ENCODE results near the gene SORCS2. TPM values are rescaled to one million over a fixed set of nuclear protein-coding genes. Genes with fewer than 3 reads are reported as not detected.

The SORCS2 gene
- total RNA-seq, 5 donors from 2014 or later (not counting 1 experiment from before 2014, with no cell fraction given), result 0.22 TPM; not detected in 4

- Mint-ChIP-seq H3K27ac (no peak overlapping the region), H3K9me3 (no peaks in the 10 kb centered on the region), H3K27me3 (peaks cover 46 to 76% of the 10 kb centered on the region in 2 donors), H3K4me1 (peaks cover 0 to 1% (median 1%) of the 10 kb centered on the region in 3 donors), H3K36me3 (no peaks in the 10 kb centered on the region), H3K4me3 (peak overlapping the region; percentile 45 to 60 (median 54))
- DNase-seq (no peak), ATAC-seq (replicated peaks in 1 of 4) (peak in 1 of 4 experiments; percentile 8)
- no peak overlapping the region for H3K4me3 ChIP-seq (ENCODE audit: control insufficient read depth in 1 of 2, extremely low read depth in 1 of 2, low read length in 1 of 2)
- peaks cover 0 to 76% of the 10 kb centered on the region in 2 experiments for H3K27me3 ChIP-seq (replicated peaks in 1 of 2; ENCODE audit: control insufficient read depth in 2 of 2, extremely low read depth in 1 of 2, insufficient read depth in 2 of 2, low read length in 1 of 2)
- CTCF ChIA-PET, result no interaction called here
- POLR2A ChIA-PET, result no interaction called here
- no peaks in the 10 kb centered on the region for H3K36me3 ChIP-seq (ENCODE audit: control insufficient read depth in 2 of 2, extremely low read depth in 1 of 2, insufficient read depth in 1 of 2, low read length in 1 of 2)
- peaks cover 0 to 10% of the 10 kb centered on the region in 2 experiments for H3K4me1 ChIP-seq (ENCODE audit: control insufficient read depth in 1 of 2, extremely low read depth in 1 of 2, insufficient read depth in 2 of 2, low read length in 2 of 2)
- no peak overlapping the region for H3K27ac ChIP-seq (ENCODE audit: low read length)
- H3K9me3 ChIP-seq, result no peaks in the 10 kb centered on the region
- 67% methylated on average over 16 of the region's 22 CpGs for WGBS (ENCODE audit: insufficient coverage)
These were observed 639 bp upstream of the SORCS2 start for GRCh38 chr4:7191546-7192251.

GRCh38 chr4:7193030-7193958, 956 bp downstream of the SORCS2 start:
- peaks cover 0 to 1% (median 1%) of the 10 kb centered on the region in 3 donors for H3K4me1 Mint-ChIP-seq
- ChIA-PET CTCF (interaction anchor here in 1 of 2 donors (0.6 kb wide), 1 partner anchor 609 kb away, joined by 3 read pairs; no protein-coding TSS in a partner anchor), POLR2A (no interaction called here)
- ATAC-seq (replicated peaks in 1 of 4) (no peak), DNase-seq (peak in 1 of 35 experiments; percentile 21)
- H3K4me3 ChIP-seq (ENCODE audit: control insufficient read depth in 1 of 2, extremely low read depth in 1 of 2, low read length in 1 of 2), result no peak overlapping the region
- peaks cover 0 to 73% of the 10 kb centered on the region in 2 experiments for H3K27me3 ChIP-seq (replicated peaks in 1 of 2; ENCODE audit: control insufficient read depth in 2 of 2, extremely low read depth in 1 of 2, insufficient read depth in 2 of 2, low read length in 1 of 2)
- H3K4me1 ChIP-seq (ENCODE audit: control insufficient read depth in 1 of 2, extremely low read depth in 1 of 2, insufficient read depth in 2 of 2, low read length in 2 of 2), result peaks cover 0 to 10% of the 10 kb centered on the region in 2 experiments
- no peaks in the 10 kb centered on the region for H3K36me3 ChIP-seq (ENCODE audit: control insufficient read depth in 2 of 2, extremely low read depth in 1 of 2, insufficient read depth in 1 of 2, low read length in 1 of 2)
- no peak overlapping the region for H3K27ac ChIP-seq (ENCODE audit: low read length)
- H3K36me3 Mint-ChIP-seq, result no peaks in the 10 kb centered on the region
- peak overlapping the region in 2 of 3 donors; percentile 39 to 56 for H3K4me3 Mint-ChIP-seq
- no peak overlapping the region for H3K27ac Mint-ChIP-seq
- no peaks in the 10 kb centered on the region for H3K9me3 Mint-ChIP-seq
- H3K27me3 Mint-ChIP-seq, result peaks cover 58 to 78% of the 10 kb centered on the region in 2 donors
- 10% methylated on average over 58 of the region's 62 CpGs for WGBS (ENCODE audit: insufficient coverage)
- no peaks in the 10 kb centered on the region for H3K9me3 ChIP-seq

GRCh38 chr4:7194251-7195140, 2.2 kb downstream of the SORCS2 start:
- Mint-ChIP-seq H3K36me3 (no peaks in the 10 kb centered on the region), H3K9me3 (no peaks in the 10 kb centered on the region), H3K4me1 (peaks cover 0 to 1% (median 1%) of the 10 kb centered on the region in 3 donors), H3K4me3 (peak overlapping the region in 1 of 3 donors; percentile 56), H3K27me3 (peaks cover 55 to 76% of the 10 kb centered on the region in 2 donors), H3K27ac (no peak overlapping the region)
- H3K4me3 ChIP-seq (ENCODE audit: control insufficient read depth in 1 of 2, extremely low read depth in 1 of 2, low read length in 1 of 2), result no peak overlapping the region
- whole genome bisulfite sequencing (ENCODE audit: insufficient coverage), result 48% methylated on average over 3 of the region's 6 CpGs
- H3K4me1 ChIP-seq (ENCODE audit: control insufficient read depth in 1 of 2, extremely low read depth in 1 of 2, insufficient read depth in 2 of 2, low read length in 2 of 2), result peaks cover 0 to 10% of the 10 kb centered on the region in 2 experiments
- CTCF ChIA-PET, result interaction anchor here in 1 of 2 donors (1.3 kb wide), 1 partner anchor 773 kb away, joined by 3 read pairs; no protein-coding TSS in a partner anchor
- no peak for ATAC-seq (replicated peaks in 1 of 4)
- H3K9me3 ChIP-seq, result no peaks in the 10 kb centered on the region
- no peaks in the 10 kb centered on the region for H3K36me3 ChIP-seq (ENCODE audit: control insufficient read depth in 2 of 2, extremely low read depth in 1 of 2, insufficient read depth in 1 of 2, low read length in 1 of 2)
- H3K27ac ChIP-seq (ENCODE audit: low read length), result no peak overlapping the region
- peak in 2 of 35 experiments; percentile 12 to 21 for DNase-seq
- POLR2A ChIA-PET, result no interaction called here
- H3K27me3 ChIP-seq (replicated peaks in 1 of 2; ENCODE audit: control insufficient read depth in 2 of 2, extremely low read depth in 1 of 2, insufficient read depth in 2 of 2, low read length in 1 of 2), result peaks cover 0 to 73% of the 10 kb centered on the region in 2 experiments

GRCh38 chr4:7195141-7195515, 2.8 kb downstream of the SORCS2 start:
- Histone ChIP-seq H3K27me3 (replicated peaks in 1 of 2; ENCODE audit: control insufficient read depth in 2 of 2, extremely low read depth in 1 of 2, insufficient read depth in 2 of 2, low read length in 1 of 2) (peaks cover 0 to 74% of the 10 kb centered on the region in 2 experiments), H3K4me1 (ENCODE audit: control insufficient read depth in 1 of 2, extremely low read depth in 1 of 2, insufficient read depth in 2 of 2, low read length in 2 of 2) (peaks cover 0 to 10% of the 10 kb centered on the region in 2 experiments), H3K9me3 (no peaks in the 10 kb centered on the region), H3K36me3 (ENCODE audit: control insufficient read depth in 2 of 2, extremely low read depth in 1 of 2, insufficient read depth in 1 of 2, low read length in 1 of 2) (no peaks in the 10 kb centered on the region), H3K4me3 (ENCODE audit: control insufficient read depth in 1 of 2, extremely low read depth in 1 of 2, low read length in 1 of 2) (no peak overlapping the region), H3K27ac (ENCODE audit: low read length) (no peak overlapping the region)
- Mint-ChIP-seq H3K27me3 (peaks cover 49 to 70% of the 10 kb centered on the region in 2 donors), H3K9me3 (no peaks in the 10 kb centered on the region), H3K36me3 (no peaks in the 10 kb centered on the region), H3K27ac (no peak overlapping the region), H3K4me3 (no peak overlapping the region), H3K4me1 (peaks cover 0 to 1% (median 1%) of the 10 kb centered on the region in 3 donors)
- POLR2A ChIA-PET, result interaction anchor here in 1 of 2 donors (0.6 kb wide), 1 partner anchor 8 kb away, joined by 4 read pairs; no protein-coding TSS in a partner anchor
- CTCF ChIA-PET, result interaction anchor here in 1 of 2 donors (1.3 kb wide), 1 partner anchor 772 kb away, joined by 3 read pairs; no protein-coding TSS in a partner anchor
- DNase-seq (peak in 1 of 35 experiments; percentile 10), ATAC-seq (replicated peaks in 1 of 4) (no peak)
- WGBS (ENCODE audit: insufficient coverage), result 89% methylated on average over 1 of the region's 5 CpGs

- Histone ChIP-seq H3K9me3 (no peaks in the 10 kb centered on the region), H3K27me3 (replicated peaks in 1 of 2; ENCODE audit: control insufficient read depth in 2 of 2, extremely low read depth in 1 of 2, insufficient read depth in 2 of 2, low read length in 1 of 2) (peaks cover 0 to 76% of the 10 kb centered on the region in 2 experiments), H3K27ac (ENCODE audit: low read length) (no peak overlapping the region), H3K4me3 (ENCODE audit: control insufficient read depth in 1 of 2, extremely low read depth in 1 of 2, low read length in 1 of 2) (no peak overlapping the region), H3K36me3 (ENCODE audit: control insufficient read depth in 2 of 2, extremely low read depth in 1 of 2, insufficient read depth in 1 of 2, low read length in 1 of 2) (no peaks in the 10 kb centered on the region), H3K4me1 (ENCODE audit: control insufficient read depth in 1 of 2, extremely low read depth in 1 of 2, insufficient read depth in 2 of 2, low read length in 2 of 2) (peaks cover 0 to 10% of the 10 kb centered on the region in 2 experiments)
- no peak overlapping the region for H3K27ac Mint-ChIP-seq
- H3K27me3 Mint-ChIP-seq, result peaks cover 43 to 65% of the 10 kb centered on the region in 2 donors
- 74% methylated on average over 10 of the region's 14 CpGs for WGBS (ENCODE audit: insufficient coverage)
- DNase-seq (no peak), ATAC-seq (replicated peaks in 1 of 4) (no peak)
- CTCF ChIA-PET, result interaction anchor here in 1 of 2 donors (1.3 kb wide), 1 partner anchor 772 kb away, joined by 3 read pairs; no protein-coding TSS in a partner anchor
- POLR2A ChIA-PET, result interaction anchor here in 1 of 2 donors (0.6 kb wide), 1 partner anchor 8 kb away, joined by 4 read pairs; no protein-coding TSS in a partner anchor
- no peak overlapping the region for H3K4me3 Mint-ChIP-seq
- no peaks in the 10 kb centered on the region for H3K9me3 Mint-ChIP-seq
- H3K36me3 Mint-ChIP-seq, result no peaks in the 10 kb centered on the region
- H3K4me1 Mint-ChIP-seq, result peaks cover 0 to 1% (median 1%) of the 10 kb centered on the region in 3 donors
These were observed 3.4 kb downstream of the SORCS2 start for GRCh38 chr4:7195546-7196287.
